ENCODE measurements around the gene TGFA.

DNA sequence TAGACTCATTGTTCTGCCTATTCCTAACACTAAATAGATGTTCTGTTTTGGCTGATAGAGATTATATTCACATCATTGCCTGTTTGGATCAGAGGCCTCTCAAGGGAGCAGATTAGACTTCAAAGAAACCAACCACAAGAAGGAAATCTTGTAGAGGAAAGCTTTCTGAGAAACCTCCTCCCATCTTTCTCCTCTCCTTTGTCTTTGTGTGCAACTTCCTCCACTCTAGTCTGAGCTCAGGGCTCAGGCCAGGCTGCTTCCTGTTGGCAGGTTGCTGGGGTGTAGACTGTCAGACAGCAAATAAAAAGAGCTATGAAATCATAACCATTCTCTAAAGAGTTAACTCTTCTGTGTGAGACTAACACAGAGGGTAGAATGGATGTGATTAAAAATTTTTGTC is 113.0 kb downstream of the TGFA start:
- TF ChIP-seq, protein P1, sequence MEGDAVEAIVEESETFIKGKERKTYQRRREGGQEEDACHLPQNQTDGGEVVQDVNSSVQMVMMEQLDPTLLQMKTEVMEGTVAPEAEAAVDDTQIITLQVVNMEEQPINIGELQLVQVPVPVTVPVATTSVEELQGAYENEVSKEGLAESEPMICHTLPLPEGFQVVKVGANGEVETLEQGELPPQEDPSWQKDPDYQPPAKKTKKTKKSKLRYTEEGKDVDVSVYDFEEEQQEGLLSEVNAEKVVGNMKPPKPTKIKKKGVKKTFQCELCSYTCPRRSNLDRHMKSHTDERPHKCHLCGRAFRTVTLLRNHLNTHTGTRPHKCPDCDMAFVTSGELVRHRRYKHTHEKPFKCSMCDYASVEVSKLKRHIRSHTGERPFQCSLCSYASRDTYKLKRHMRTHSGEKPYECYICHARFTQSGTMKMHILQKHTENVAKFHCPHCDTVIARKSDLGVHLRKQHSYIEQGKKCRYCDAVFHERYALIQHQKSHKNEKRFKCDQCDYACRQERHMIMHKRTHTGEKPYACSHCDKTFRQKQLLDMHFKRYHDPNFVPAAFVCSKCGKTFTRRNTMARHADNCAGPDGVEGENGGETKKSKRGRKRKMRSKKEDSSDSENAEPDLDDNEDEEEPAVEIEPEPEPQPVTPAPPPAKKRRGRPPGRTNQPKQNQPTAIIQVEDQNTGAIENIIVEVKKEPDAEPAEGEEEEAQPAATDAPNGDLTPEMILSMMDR (IDR thresholded peaks at IDR 0.05) = no peak
- TF ChIP-seq EZH2 (IDR thresholded peaks at IDR 0.05) (no peak), EZH2phosphoT487 (IDR thresholded peaks at IDR 0.05) (no peak)
